ENCODE results near the gene DLL4. TPM values are rescaled to one million over a fixed set of nuclear protein-coding genes. Genes with fewer than 3 reads are reported as not detected.
A peak's percentile ranks its signal among the peaks of the same experiment; 100 is the strongest.

The DLL4 gene
- total RNA-seq, 1 experiment from 2014 or later: 0.11 TPM

GRCh38 chr15:40904552-40905201 is 24.5 kb upstream of the DLL4 start:
- H3K4me1 ChIP-seq (ENCODE audit: insufficient read depth, low read length, poor library complexity, severe bottlenecking): peaks cover 16% of the 10 kb centered on the region
- ChIA-PET CTCF (interaction anchor here (0.6 to 2.9 kb wide), 10 partner anchors 10 to 428 kb away, joined by 3 to 13 read pairs (median 6); partner anchors contain the start of genes NUSAP1, OIP5 and VPS18), POLR2A (ENCODE audit: low non-redundant PET) (interaction anchor here (0.6 kb wide), 1 partner anchor 50 kb away, joined by 7 read pairs; no protein-coding TSS in a partner anchor)
- no peaks in the 10 kb centered on the region for H3K9me3 ChIP-seq (ENCODE audit: low read depth, low read length, poor library complexity, severe bottlenecking)
- no peak for DNase-seq (ENCODE audit: low spot score)
- no peaks in the 10 kb centered on the region for H3K27me3 ChIP-seq (replicated peaks; ENCODE audit: insufficient read depth, low read depth, low read length, poor library complexity)
- no TSS peak for BruUV-seq (replicated peaks)
- H3K4me3 ChIP-seq (ENCODE audit: low read depth, low read length, poor library complexity, severe bottlenecking): no peak overlapping the region
- TF ChIP-seq EZH2 (IDR thresholded peaks at IDR 0.05; ENCODE audit: borderline replicate concordance, low read depth, low read length, poor library complexity, severe bottlenecking): no peak
- TF ChIP-seq, protein P1, sequence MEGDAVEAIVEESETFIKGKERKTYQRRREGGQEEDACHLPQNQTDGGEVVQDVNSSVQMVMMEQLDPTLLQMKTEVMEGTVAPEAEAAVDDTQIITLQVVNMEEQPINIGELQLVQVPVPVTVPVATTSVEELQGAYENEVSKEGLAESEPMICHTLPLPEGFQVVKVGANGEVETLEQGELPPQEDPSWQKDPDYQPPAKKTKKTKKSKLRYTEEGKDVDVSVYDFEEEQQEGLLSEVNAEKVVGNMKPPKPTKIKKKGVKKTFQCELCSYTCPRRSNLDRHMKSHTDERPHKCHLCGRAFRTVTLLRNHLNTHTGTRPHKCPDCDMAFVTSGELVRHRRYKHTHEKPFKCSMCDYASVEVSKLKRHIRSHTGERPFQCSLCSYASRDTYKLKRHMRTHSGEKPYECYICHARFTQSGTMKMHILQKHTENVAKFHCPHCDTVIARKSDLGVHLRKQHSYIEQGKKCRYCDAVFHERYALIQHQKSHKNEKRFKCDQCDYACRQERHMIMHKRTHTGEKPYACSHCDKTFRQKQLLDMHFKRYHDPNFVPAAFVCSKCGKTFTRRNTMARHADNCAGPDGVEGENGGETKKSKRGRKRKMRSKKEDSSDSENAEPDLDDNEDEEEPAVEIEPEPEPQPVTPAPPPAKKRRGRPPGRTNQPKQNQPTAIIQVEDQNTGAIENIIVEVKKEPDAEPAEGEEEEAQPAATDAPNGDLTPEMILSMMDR (conservative IDR thresholded peaks at IDR 0.05; ENCODE audit: low read depth, low read length): no peak
- H3K36me3 ChIP-seq (ENCODE audit: insufficient read depth, low read length, poor library complexity, severe bottlenecking): peaks cover 19% of the 10 kb centered on the region
- intact Hi-C loops (cut with micrococcal nuclease; ENCODE audit: unreplicated experiment): loop anchor here (1.0 to 5.0 kb wide), 3 partner anchors 118 to 428 kb away; partner anchors contain the start of genes NUSAP1 and OIP5
- no peak overlapping the region for H3K27ac ChIP-seq (ENCODE audit: low read depth, low read length, poor library complexity, severe bottlenecking)

GRCh38 chr15:40906091-40906990 is 22.8 kb upstream of the DLL4 start:
- no peak for TF ChIP-seq EZH2 (IDR thresholded peaks at IDR 0.05; ENCODE audit: borderline replicate concordance, low read depth, low read length, poor library complexity, severe bottlenecking)
- TF ChIP-seq, protein P1 (conservative IDR thresholded peaks at IDR 0.05; ENCODE audit: low read depth, low read length): peak; percentile 86
- POLR2A ChIA-PET (ENCODE audit: low non-redundant PET): interaction anchor here (0.7 kb wide), 1 partner anchor 18 kb away, joined by 8 read pairs; no protein-coding TSS in a partner anchor
- H3K27ac ChIP-seq (ENCODE audit: low read depth, low read length, poor library complexity, severe bottlenecking): peak overlapping the region; percentile 57
- intact Hi-C loops (cut with micrococcal nuclease; ENCODE audit: unreplicated experiment): loop anchor here (5.0 kb wide), 1 partner anchor 426 kb away; the partner anchor contains the start of genes NUSAP1 and OIP5
- peaks cover 10% of the 10 kb centered on the region for H3K36me3 ChIP-seq (ENCODE audit: insufficient read depth, low read length, poor library complexity, severe bottlenecking)
- no peaks in the 10 kb centered on the region for H3K27me3 ChIP-seq (replicated peaks; ENCODE audit: insufficient read depth, low read depth, low read length, poor library complexity)
- peak; percentile 83 for DNase-seq (ENCODE audit: low spot score)
- H3K4me1 ChIP-seq (ENCODE audit: insufficient read depth, low read length, poor library complexity, severe bottlenecking): peaks cover 21% of the 10 kb centered on the region
- H3K4me3 ChIP-seq (ENCODE audit: low read depth, low read length, poor library complexity, severe bottlenecking): peak overlapping the region; percentile 58
- CTCF ChIA-PET: interaction anchor here (0.6 to 2.7 kb wide), 6 partner anchors 13 to 282 kb away, joined by 3 to 13 read pairs (median 6); no protein-coding TSS in a partner anchor
- BruUV-seq (replicated peaks): no TSS peak
- no peaks in the 10 kb centered on the region for H3K9me3 ChIP-seq (ENCODE audit: low read depth, low read length, poor library complexity, severe bottlenecking)

Data from A673 (cell line).